OCI-LY1 (cell line): ENCODE measurements around the gene KCNH1.

Experiments
- CTCF ChIP-seq: fragments of 200-600 bp; sonication (generic), shearing (Covaris generic); IDR thresholded peaks from 2 replicates; pipeline ENCODE4 v1.5.1; 2017; ENCODE audit warnings: mild to moderate bottlenecking, antibody characterized with exemption, low read length, moderate library complexity, mixed read lengths
- EZH2 ChIP-seq: fragments of 200-600 bp; sonication (generic), shearing (Covaris generic); IDR thresholded peaks from 2 replicates; pipeline ENCODE4 v1.8.0; 2017; ENCODE audit warnings: borderline replicate concordance, mixed run types, mild to moderate bottlenecking, antibody characterized with exemption, low read length, moderate library complexity, mixed read lengths

- no peak for TF ChIP-seq CTCF
- TF ChIP-seq EZH2: no peak
Measured at GRCh38 chr1:210700083-210700482, 433.9 kb downstream of the KCNH1 start.
